HCT116 (cell line): Measurements from ENCODE around the gene MPZ. TPM values are rescaled to one million over a fixed set of nuclear protein-coding genes. Genes with fewer than 3 reads are reported as not detected.
"Not testable (repeated sequence)": the region's sequence is repeated elsewhere in the genome, so short reads cannot be mapped to it uniquely, and the experiment has no call there.

Source experiments
- ATAC-seq: fragments of 200-7000 bp; cut with Tn5 transposase; 2 replicates; pipeline ENCODE4 v1.9.1; 2020; ENCODE audit warnings: mild to moderate bottlenecking, moderate library complexity
- BruUV-seq: library from RNA; stranded (reverse); fragments of 400-500 nt; replicated peaks from 2 replicates; lab custom pipeline; 2021; lab: Mats Ljungman, UMichigan
- CTCF ChIA-PET: fragments of 300-600 bp; sonication (Branson Sonifier 250); formaldehyde crosslinking; loops from one replicate; lab custom pipeline; 2021; ENCODE audit warnings: antibody characterized with exemption; lab: Charles Lee
- POLR2A ChIA-PET: fragments of 300-600, 350-600 bp; sonication (Branson Sonifier 250); formaldehyde crosslinking; loops from one replicate; lab custom pipeline; 2021; ENCODE audit warnings: antibody characterized with exemption; lab: Charles Lee
- RAD21 ChIA-PET, 2 experiments: fragments of 300-600 bp; sonication (Branson Sonifier 250); formaldehyde crosslinking; loops; one replicate each; lab custom pipeline; 2023; ENCODE audit warnings: low total read pairs in 2 of 2; ENCODE audit not compliant: uncharacterized antibody in 2 of 2, unreplicated experiment in 2 of 2, low non-redundant PET in 1 of 2; lab: Charles Lee
- DNase-seq: peaks from one replicate; pipeline ENCODE4 v3.0.0-alpha.2; 2010; ENCODE audit warnings: low read depth, low spot score
- H2AFZ ChIP-seq: fragments of 200-600 bp; shearing (Covaris generic), sonication (generic); 2 replicates; pipeline ENCODE4 v1.6.1; 2017; ENCODE audit warnings: low read depth, mixed run types, mixed read lengths, antibody characterized with exemption, low read length; ENCODE audit not compliant: poor library complexity, severe bottlenecking
- H3K27ac ChIP-seq: 2 replicates; pipeline ENCODE4 v1.5.1; 2012; ENCODE audit warnings: low read depth, low read length
- H3K27me3 ChIP-seq: fragments of 200-600 bp; sonication (generic); 2 replicates; pipeline ENCODE4 v1.6.1; 2016; ENCODE audit warnings: mixed run types, low read length, mixed read lengths; ENCODE audit not compliant: insufficient read depth
- H3K36me3 ChIP-seq, 2 experiments: fragments of 200-500 bp in 1 of 2; fragments of 200-600 bp in 1 of 2; sonication (Bioruptor generic) in 1 of 2; sonication (generic) in 1 of 2; 2 replicates each; pipeline versions ENCODE4 v1.5.1 to v1.6.1; 2014 to 2016; ENCODE audit warnings: low read length in 2 of 2, inconsistent platforms in 1 of 2, mixed read lengths in 1 of 2, mixed run types in 1 of 2; ENCODE audit not compliant: insufficient read depth in 2 of 2, control insufficient read depth in 1 of 2
- H3K4me1 ChIP-seq, 2 experiments: fragments of 200-600 bp in 1 of 2; sonication (generic) in 1 of 2; 2 replicates each; pipeline versions ENCODE4 v1.5.1 to v1.6.1; 2012 to 2017; ENCODE audit warnings: low read length in 2 of 2, inconsistent platforms in 1 of 2, mild to moderate bottlenecking in 1 of 2, mixed read lengths in 1 of 2, mixed run types in 1 of 2, moderate library complexity in 1 of 2; ENCODE audit not compliant: insufficient read depth in 2 of 2, control insufficient read depth in 1 of 2
- H3K4me2 ChIP-seq: fragments of 200-600 bp; sonication (generic); 2 replicates; pipeline ENCODE4 v1.6.1; 2017; ENCODE audit warnings: mixed run types, low read length, mixed read lengths
- H3K4me3 ChIP-seq, 2 experiments: fragments of 200-600 bp in 1 of 2; sonication (generic) in 1 of 2; replicated peaks in 1 of 2; 2 replicates each; pipeline ENCODE4 v1.5.1; 2011 to 2016; ENCODE audit warnings: low read length in 2 of 2, control low read depth in 1 of 2, low read depth in 1 of 2, mild to moderate bottlenecking in 1 of 2, mixed read lengths in 1 of 2, mixed run types in 1 of 2
- H3K79me2 ChIP-seq: fragments of 200-600 bp; sonication (generic); 2 replicates; pipeline ENCODE4 v1.6.1; 2017; ENCODE audit warnings: mild to moderate bottlenecking, mixed run types, low read length, moderate library complexity, mixed read lengths; ENCODE audit not compliant: insufficient read depth
- H3K9ac ChIP-seq: fragments of 200-600 bp; sonication (generic); 2 replicates; pipeline ENCODE4 v1.6.1; 2016; ENCODE audit warnings: low read length, mixed read lengths
- H3K9me2 ChIP-seq: fragments of 200-600 bp; sonication (generic), shearing (Covaris generic); 2 replicates; pipeline ENCODE4 v1.6.1; 2017; ENCODE audit warnings: mixed run types, mild to moderate bottlenecking, moderate library complexity; ENCODE audit not compliant: insufficient read depth
- H3K9me3 ChIP-seq, 2 experiments: fragments of 200-500 bp in 1 of 2; fragments of 200-600 bp in 1 of 2; sonication (Bioruptor generic) in 1 of 2; sonication (generic) in 1 of 2; 2 replicates each; pipeline ENCODE4 v1.6.1; 2014 to 2017; ENCODE audit warnings: low read length in 2 of 2, mixed read lengths in 2 of 2, inconsistent platforms in 1 of 2, low read depth in 1 of 2, mild to moderate bottlenecking in 1 of 2, mixed run types in 1 of 2, moderate library complexity in 1 of 2; ENCODE audit not compliant: control insufficient read depth in 1 of 2, insufficient read depth in 1 of 2
- H4K20me1 ChIP-seq: fragments of 200-600 bp; sonication (generic), shearing (Covaris generic); 2 replicates; pipeline ENCODE4 v1.6.1; 2017; ENCODE audit warnings: mixed run types, mild to moderate bottlenecking, moderate library complexity; ENCODE audit not compliant: insufficient read depth
- intact Hi-C: fragments of 100-400 bp; cut with micrococcal nuclease; formaldehyde crosslinking; loops from 2 replicates; pipeline ENCODE4 v1.10.0; 2022
- total RNA-seq: library from RNA; stranded (reverse); gene quantifications from one replicate; pipeline ENCODE4 v1.2.1, GENCODE V29; 2021; ENCODE audit not compliant: unreplicated experiment

Gene MPZ
- total RNA-seq, 1 experiment from 2014 or later: 3.6 TPM

DNA sequence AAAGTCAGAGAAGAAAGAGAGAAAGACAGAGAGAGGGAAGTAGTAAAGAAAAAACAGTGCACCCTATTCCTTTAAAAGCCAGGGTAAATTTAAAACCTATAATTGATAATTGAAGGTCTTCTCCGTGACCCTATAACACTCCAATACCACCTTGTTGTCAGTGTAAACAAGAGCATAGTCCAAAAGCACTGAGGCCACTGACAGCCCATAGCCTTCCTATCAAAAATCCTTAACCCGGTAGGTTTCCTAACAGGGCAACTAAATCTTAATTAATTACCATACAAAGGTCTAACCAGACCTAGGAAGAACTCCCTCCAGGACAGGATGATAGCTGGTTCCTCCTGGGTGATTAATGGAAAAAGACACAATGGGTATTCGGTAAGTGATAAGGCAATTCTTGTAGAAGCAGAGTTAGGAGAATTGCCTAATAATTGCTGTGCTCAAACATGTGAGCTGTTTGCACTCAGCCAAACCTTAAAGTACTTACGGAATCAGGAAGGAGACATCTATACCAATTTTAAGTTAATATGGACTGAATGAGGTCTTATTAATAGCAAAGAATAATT, 53.7 kb downstream of the MPZ start:
- H3K36me3 ChIP-seq, CTCF ChIA-PET, H3K4me2 ChIP-seq, H3K79me2 ChIP-seq, DNase-seq, H3K9me2 ChIP-seq, intact Hi-C loops, BruUV-seq, H4K20me1 ChIP-seq, RAD21 ChIA-PET, H3K27ac ChIP-seq, H2AFZ ChIP-seq, H3K9ac ChIP-seq, H3K4me3 ChIP-seq, POLR2A ChIA-PET, H3K4me1 ChIP-seq, ATAC-seq: not testable (repeated sequence)
- H3K9me3 ChIP-seq: peaks cover 0 to 10% of the 10 kb centered on the region in 2 experiments; a peak in 1 of 4 replicates
- H3K27me3 ChIP-seq: peaks cover 11% of the 10 kb centered on the region

DNA sequence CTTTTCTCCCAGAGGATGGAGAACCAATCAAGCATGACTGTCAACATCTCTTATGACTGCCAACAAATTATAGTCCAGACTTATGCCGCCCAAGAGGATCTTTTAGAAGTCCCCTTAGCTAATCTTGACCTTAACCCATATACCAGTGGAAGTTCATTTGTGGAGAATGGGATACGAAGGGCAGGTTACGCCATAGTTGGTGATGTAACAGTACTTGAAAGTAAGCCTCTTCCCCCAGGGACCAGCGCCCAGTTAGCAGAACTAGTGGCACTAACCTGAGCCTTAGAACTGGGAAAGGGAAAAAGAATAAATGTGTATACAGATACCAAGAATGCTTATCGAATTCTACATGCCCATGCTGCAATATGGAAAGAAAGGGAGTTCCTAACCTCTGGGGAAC, 54.5 kb downstream of the MPZ start:
- H3K4me2 ChIP-seq, H3K9me2 ChIP-seq, BruUV-seq, H4K20me1 ChIP-seq, DNase-seq, H3K27me3 ChIP-seq, CTCF ChIA-PET, H3K9ac ChIP-seq, H2AFZ ChIP-seq, H3K4me1 ChIP-seq, POLR2A ChIA-PET, H3K36me3 ChIP-seq, ATAC-seq, H3K27ac ChIP-seq, H3K4me3 ChIP-seq, H3K79me2 ChIP-seq, intact Hi-C loops, RAD21 ChIA-PET: not testable (repeated sequence)
- peaks cover 0 to 10% of the 10 kb centered on the region in 2 experiments; a peak in 1 of 4 replicates for H3K9me3 ChIP-seq

Other genes with a start within 250 kb of the MPZ start
- gene ARHGAP30, start 240.1 kb downstream of the MPZ start, total RNA-seq: 0.39 TPM
- 3.3 TPM for gene NECTIN4, start 220.4 kb downstream of the MPZ start, total RNA-seq
- gene KLHDC9, start 211.6 kb downstream of the MPZ start, total RNA-seq: 1.4 TPM
- gene PFDN2, start 191.9 kb downstream of the MPZ start, total RNA-seq: 179 TPM
- 65.9 TPM for gene NIT1, start 191.9 kb downstream of the MPZ start, total RNA-seq
- gene DEDD, start 177.3 kb downstream of the MPZ start, total RNA-seq: 32.8 TPM
- 63.7 TPM for gene UFC1, start 156.0 kb downstream of the MPZ start, total RNA-seq
- gene USP21, start 150.5 kb downstream of the MPZ start, total RNA-seq: 22.1 TPM
- 24.2 TPM for gene PPOX, start 143.5 kb downstream of the MPZ start, total RNA-seq
- 53.7 TPM for gene B4GALT3, start 132.5 kb downstream of the MPZ start, total RNA-seq
- gene ADAMTS4, start 110.9 kb downstream of the MPZ start, total RNA-seq: not detected
- gene NDUFS2, start 107.6 kb downstream of the MPZ start, total RNA-seq: 82.7 TPM
- gene FCER1G, start 94.7 kb downstream of the MPZ start, total RNA-seq: 0.86 TPM
- gene APOA2, start 86.3 kb downstream of the MPZ start, total RNA-seq: not detected
- gene TOMM40L, start 83.9 kb downstream of the MPZ start, total RNA-seq: 9.8 TPM
- gene NR1I3, start 71.8 kb downstream of the MPZ start, total RNA-seq: not detected
- not detected for gene PCP4L1, start 51.2 kb downstream of the MPZ start, total RNA-seq
- 192 TPM for gene SDHC, start 4.4 kb upstream of the MPZ start, total RNA-seq
- gene CFAP126, start 57.9 kb upstream of the MPZ start, total RNA-seq: not detected
- 0.52 TPM for gene FCGR2A, start 195.5 kb upstream of the MPZ start, total RNA-seq
- gene HSPA6, start 214.6 kb upstream of the MPZ start, total RNA-seq: not detected
- gene FCGR3A, start 239.8 kb upstream of the MPZ start, total RNA-seq: 0.17 TPM